Activated CD4-positive, alpha-beta T cell treated with anti-CD3 and anti-CD28 coated beads, Interleukin-2, amount 10 ng/mL, durations not matched to agents 24 days and 14 days (primary cell): ENCODE measurements around the gene CCDC7. TPM values are rescaled to one million over a fixed set of nuclear protein-coding genes. Genes with fewer than 3 reads are reported as not detected.
"Not testable (repeated sequence)": the region's sequence is repeated elsewhere in the genome, so short reads cannot be mapped to it uniquely, and the experiment has no call there.

Experiments used
- DNase-seq: peaks from one replicate; pipeline ENCODE4 v3.0.0; 2022
- H3K27ac Mint-ChIP-seq: one replicate; pipeline ENCODE4 v1.8.0; 2022; ENCODE audit warnings: mild to moderate bottlenecking, mixed read lengths
- H3K27me3 Mint-ChIP-seq: one replicate; pipeline ENCODE4 v1.8.0; 2022; ENCODE audit warnings: mixed read lengths
- H3K36me3 Mint-ChIP-seq: one replicate; pipeline ENCODE4 v1.8.0; 2022; ENCODE audit warnings: low read depth, mild to moderate bottlenecking, mixed read lengths
- H3K4me1 Mint-ChIP-seq: one replicate; pipeline ENCODE4 v1.8.0; 2021; ENCODE audit warnings: mixed read lengths
- H3K4me3 Mint-ChIP-seq: one replicate; pipeline ENCODE4 v1.8.0; 2022; ENCODE audit warnings: mild to moderate bottlenecking, moderate library complexity, mixed read lengths
- H3K9me3 Mint-ChIP-seq: one replicate; pipeline ENCODE4 v1.8.0; 2021; ENCODE audit warnings: mixed read lengths
- intact Hi-C: fragments of 100-400 bp; cut with micrococcal nuclease; formaldehyde crosslinking; loops from one replicate; pipeline ENCODE4 v1.15.1; 2023
- total RNA-seq: library from RNA; stranded (reverse); gene quantifications from 2 replicates; pipeline ENCODE4 v1.2.3, GENCODE V29; 2022

Gene CCDC7
- total RNA-seq, 1 donor from 2014 or later, result 13.6 TPM

DNA sequence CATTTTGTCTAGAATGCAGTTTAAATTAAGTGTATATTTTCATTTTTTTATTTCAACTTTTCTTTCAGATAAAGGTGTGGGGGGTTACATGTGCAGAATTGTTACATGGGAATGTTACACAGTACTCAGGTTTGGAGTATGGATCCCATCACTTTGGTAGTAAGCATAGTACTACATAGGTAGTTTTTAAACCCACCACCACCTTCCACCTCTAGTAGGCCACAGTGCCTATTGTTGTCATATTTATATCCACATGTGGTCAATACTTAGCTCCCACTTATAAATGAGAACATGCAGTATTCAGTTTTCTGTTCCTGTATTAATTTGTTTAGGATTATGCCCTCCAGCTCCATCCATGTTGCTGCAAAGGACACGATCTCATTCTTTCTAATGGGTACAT lies 200.6 kb downstream of the CCDC7 start:
- Mint-ChIP-seq H3K27ac (no peak overlapping the region), H3K27me3 (no peaks in the 10 kb centered on the region), H3K36me3 (no peaks in the 10 kb centered on the region), H3K4me3 (no peak overlapping the region), H3K4me1 (no peaks in the 10 kb centered on the region), H3K9me3 (peaks cover 5% of the 10 kb centered on the region)
- DNase-seq, result no peak
- intact Hi-C loops, result no loop called here

DNA sequence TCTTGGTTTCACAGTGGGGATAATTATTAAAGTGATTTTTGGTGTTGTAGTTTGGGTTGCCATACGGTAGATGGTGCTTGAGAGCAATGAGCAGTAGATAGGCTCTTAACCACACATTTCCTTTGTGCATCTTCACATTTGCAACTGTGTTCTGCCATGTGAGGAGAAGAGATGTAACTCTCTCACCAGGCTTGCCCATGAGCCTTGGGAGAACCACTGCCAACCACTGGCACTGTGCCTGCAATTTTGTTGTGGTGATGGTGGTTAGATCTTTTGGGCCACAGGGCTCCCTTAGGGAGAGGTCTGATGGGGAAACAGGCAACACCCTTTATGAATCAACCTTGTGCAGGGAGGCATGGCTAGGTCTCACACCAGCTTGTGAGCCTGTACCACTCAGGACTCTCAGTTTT lies 204.3 kb downstream of the CCDC7 start:
- no peak overlapping the region for H3K4me3 Mint-ChIP-seq
- peaks cover 16% of the 10 kb centered on the region for H3K9me3 Mint-ChIP-seq

DNA sequence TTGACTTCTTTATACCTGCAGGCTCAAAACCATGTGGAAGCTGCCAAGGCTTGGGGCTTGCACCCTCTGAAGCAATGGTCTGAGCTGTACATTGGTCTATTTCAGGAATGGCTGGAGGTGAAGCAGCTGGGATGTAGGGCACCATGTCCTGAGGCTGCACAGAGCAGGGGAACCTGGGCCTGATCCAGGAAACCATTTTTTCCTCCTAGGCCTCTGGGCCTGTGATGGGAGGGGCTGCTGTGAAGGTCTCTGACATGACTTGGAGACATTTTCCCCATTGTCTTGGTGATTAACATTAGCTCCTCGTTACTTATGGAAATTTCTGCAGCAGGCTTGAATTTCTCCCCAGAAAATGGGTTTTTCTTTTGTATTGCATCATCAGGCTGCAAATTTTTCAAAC lies 211.5 kb downstream of the CCDC7 start:
- H3K4me1 Mint-ChIP-seq, H3K27ac Mint-ChIP-seq, H3K4me3 Mint-ChIP-seq, H3K27me3 Mint-ChIP-seq, intact Hi-C loops, H3K36me3 Mint-ChIP-seq, DNase-seq: not testable (repeated sequence)
- H3K9me3 Mint-ChIP-seq, result peaks cover 29% of the 10 kb centered on the region

More for the DNA sequence above, 204.3 kb downstream of the CCDC7 start:
- Mint-ChIP-seq H3K4me1 (no peaks in the 10 kb centered on the region), H3K27ac (no peak overlapping the region), H3K36me3 (no peaks in the 10 kb centered on the region), H3K27me3 (no peaks in the 10 kb centered on the region)
- intact Hi-C loops, result no loop called here
- DNase-seq, result no peak

DNA sequence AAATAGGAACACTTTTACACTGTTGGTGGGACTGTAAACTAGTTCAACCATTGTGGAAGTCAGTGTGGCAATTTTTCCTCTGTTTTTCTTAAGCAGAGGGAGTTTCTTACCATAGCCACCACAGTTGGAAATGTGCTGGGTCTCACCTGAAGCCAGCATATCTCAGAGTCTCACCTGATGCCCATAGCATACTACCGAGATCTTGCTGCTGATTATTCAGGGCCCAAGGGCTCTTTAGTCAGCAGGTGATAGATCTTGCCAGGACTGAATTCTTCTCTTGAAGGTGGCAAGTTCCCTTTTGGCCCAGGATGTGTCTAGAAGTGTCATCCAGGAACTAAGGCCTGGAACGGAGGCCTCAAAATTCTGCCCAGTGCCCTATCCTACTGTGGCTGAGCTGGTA lies 215.4 kb downstream of the CCDC7 start:
- H3K36me3 Mint-ChIP-seq, result peaks cover 4% of the 10 kb centered on the region
- H3K27ac Mint-ChIP-seq, result no peak overlapping the region
- H3K27me3 Mint-ChIP-seq, result no peaks in the 10 kb centered on the region
- intact Hi-C loops, result no loop called here
- no peaks in the 10 kb centered on the region for H3K4me1 Mint-ChIP-seq
- DNase-seq, result no peak
- H3K9me3 Mint-ChIP-seq, result peaks cover 12% of the 10 kb centered on the region
- no peak overlapping the region for H3K4me3 Mint-ChIP-seq

DNA sequence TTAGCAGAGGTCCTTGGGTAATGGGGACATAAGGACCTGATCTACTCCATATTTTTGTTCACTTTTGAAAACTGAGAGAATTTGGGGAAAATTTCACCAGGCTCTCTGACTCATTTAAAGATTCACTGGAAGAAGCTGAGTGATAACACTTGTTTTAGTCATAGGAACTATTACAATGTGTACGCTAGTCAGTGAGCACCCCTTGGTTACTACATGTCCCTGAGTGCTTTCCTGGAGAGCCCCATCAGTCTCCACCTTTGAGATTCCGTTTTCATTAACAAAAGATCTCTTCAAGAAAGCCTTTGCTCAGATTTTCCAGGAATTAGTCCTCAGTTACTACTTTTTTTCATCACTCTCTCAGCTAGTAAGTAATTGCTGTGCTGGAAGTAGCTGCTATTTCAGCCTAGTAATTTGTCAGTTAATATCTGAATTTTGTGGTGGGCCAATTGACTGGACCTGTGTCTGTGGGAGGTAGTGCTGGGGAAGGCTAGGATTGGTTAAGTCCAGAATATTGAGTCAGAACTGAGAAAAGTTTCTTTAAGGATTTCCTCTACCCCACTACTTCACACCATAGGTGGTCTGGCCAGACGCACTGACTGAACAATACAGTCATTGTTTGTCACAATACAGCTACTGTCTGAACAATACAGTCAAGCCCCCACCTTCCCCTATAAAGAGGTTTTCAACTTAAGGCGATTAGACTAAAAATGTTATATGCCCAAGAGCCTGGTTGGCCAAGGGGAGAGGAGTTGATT lies 235.0 kb downstream of the CCDC7 start:
- Mint-ChIP-seq H3K27me3 (no peaks in the 10 kb centered on the region), H3K27ac (no peak overlapping the region), H3K36me3 (peaks cover 1% of the 10 kb centered on the region), H3K9me3 (peaks cover 18% of the 10 kb centered on the region), H3K4me1 (no peaks in the 10 kb centered on the region), H3K4me3 (no peak overlapping the region)
- intact Hi-C loops, result loop anchor here (5.0 kb wide), 1 partner anchor 49 kb away; no protein-coding TSS in a partner anchor
- DNase-seq, result no peak

DNA sequence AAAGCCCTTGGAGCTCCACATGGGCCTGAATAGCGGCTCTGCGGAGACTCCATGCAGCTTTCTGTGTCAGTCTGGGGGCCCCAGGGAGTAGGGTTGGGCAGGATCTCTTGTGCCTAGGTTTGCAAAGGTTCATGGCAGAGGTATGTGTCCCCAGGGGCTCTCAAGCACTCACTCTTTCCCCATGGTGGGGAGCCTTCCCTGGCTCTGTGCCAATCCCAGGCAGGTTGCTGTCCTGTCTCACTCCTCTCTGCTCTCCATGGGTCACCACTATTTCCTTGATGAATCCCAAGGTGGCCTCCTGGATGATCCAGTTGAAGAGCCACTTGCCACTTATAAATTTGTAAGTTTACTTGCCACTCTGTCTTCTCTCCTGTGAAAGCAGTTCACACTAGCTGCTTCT lies 238.4 kb downstream of the CCDC7 start:
- DNase-seq, result no peak
- no peaks in the 10 kb centered on the region for H3K36me3 Mint-ChIP-seq
- no peaks in the 10 kb centered on the region for H3K27me3 Mint-ChIP-seq
- intact Hi-C loops, result loop anchor here (5.0 kb wide), 1 partner anchor 52 kb away; no protein-coding TSS in a partner anchor
- peaks cover 13% of the 10 kb centered on the region for H3K9me3 Mint-ChIP-seq
- no peak overlapping the region for H3K27ac Mint-ChIP-seq
- H3K4me3 Mint-ChIP-seq, result no peak overlapping the region
- H3K4me1 Mint-ChIP-seq, result no peaks in the 10 kb centered on the region

DNA sequence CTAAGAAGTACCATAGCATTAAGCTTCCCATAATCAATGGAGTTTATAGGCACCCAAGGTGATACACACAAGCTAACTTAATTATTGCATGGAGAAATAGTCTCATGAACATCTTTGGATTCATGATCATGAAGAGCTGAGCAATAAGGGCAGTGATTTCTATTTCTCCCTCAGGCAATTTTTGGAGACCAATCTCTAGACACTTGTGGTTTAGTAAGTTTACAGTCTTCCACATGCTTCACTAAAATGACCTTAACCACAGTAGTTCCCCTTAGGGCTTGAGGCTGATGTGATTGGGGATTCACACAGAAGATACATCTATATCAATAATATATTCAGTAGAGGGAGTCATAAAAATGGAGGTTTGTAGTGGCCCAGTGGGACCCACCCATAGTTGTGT lies 241.2 kb downstream of the CCDC7 start:
- Mint-ChIP-seq H3K4me3 (no peak overlapping the region), H3K27ac (no peak overlapping the region), H3K9me3 (peaks cover 8% of the 10 kb centered on the region), H3K36me3 (no peaks in the 10 kb centered on the region), H3K27me3 (no peaks in the 10 kb centered on the region), H3K4me1 (no peaks in the 10 kb centered on the region)
- DNase-seq, result no peak
- intact Hi-C loops, result no loop called here

DNA sequence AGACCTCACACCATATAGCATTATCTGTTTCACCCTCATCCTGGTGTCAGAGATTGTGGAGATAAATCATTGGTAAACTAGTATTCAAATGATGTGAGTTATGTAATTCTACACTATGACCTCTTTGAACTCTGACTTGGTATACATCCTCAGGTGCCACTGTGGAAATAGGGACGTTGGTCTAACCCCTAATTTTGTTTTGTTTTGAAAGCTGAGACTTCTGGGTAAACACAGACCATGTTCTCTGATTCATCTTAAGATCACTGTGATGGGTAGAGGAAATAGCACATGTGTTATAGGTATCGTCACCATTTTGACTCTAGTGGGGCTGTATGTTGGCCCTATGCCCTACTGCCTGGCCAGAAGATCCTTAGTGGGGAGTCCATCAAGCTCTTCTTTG lies 241.6 kb downstream of the CCDC7 start:
- Mint-ChIP-seq H3K27ac (no peak overlapping the region), H3K27me3 (no peaks in the 10 kb centered on the region)

DNA sequence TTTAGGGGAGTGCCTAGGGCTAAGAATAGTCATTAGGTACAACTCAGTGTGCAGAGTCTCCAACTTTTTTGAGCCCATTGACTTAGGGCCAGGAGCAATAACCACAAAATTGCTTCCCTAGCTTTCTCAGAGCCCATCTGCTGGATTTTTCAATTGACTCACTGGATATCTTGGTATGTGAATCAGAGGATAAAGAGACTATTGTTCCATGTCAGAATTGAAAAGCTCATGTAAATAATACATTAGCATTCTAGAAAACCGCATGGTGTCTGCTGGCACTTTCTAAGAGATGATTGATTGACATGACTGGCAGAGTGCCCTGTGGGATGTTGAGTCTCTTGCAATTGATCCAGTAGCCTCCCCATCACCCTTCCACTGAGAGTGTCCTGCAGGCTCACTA lies 246.2 kb downstream of the CCDC7 start:
- Mint-ChIP-seq H3K36me3 (no peaks in the 10 kb centered on the region), H3K4me1 (no peaks in the 10 kb centered on the region), H3K9me3 (peaks cover 6% of the 10 kb centered on the region), H3K27me3 (no peaks in the 10 kb centered on the region), H3K27ac (no peak overlapping the region), H3K4me3 (no peak overlapping the region)
- intact Hi-C loops, result no loop called here
- no peak for DNase-seq

More for the DNA sequence above, 241.6 kb downstream of the CCDC7 start:
- Mint-ChIP-seq H3K36me3 (no peaks in the 10 kb centered on the region), H3K4me3 (no peak overlapping the region), H3K9me3 (peaks cover 8% of the 10 kb centered on the region), H3K4me1 (no peaks in the 10 kb centered on the region)
- DNase-seq, result no peak
- intact Hi-C loops, result no loop called here

DNA sequence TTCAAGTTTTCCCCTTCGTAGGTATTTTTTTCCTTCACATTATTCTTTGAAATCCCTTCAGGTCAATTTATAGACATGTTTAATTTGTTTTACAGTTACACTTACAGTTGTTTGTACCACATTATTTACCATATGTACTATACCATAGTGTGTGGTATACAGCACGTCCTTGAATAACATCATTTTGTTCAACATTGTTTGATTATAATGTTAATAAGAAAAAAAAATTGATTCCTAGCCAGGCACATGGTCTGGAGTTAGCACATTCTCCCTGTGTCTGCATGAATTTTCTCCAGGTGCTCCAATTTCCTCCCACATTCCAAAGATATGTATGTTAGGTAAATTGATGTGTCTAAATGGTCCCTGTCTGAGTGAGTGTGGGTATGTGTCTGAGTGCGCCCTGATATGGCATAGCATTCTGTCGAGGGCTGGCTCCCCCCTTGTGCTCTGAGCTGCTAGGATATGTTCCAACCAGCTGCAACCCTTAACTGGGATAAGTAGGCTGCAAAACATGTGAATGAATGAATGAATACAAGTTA lies 247.6 kb downstream of the CCDC7 start:
- intact Hi-C loops, result no loop called here
- Mint-ChIP-seq H3K36me3 (no peaks in the 10 kb centered on the region), H3K4me3 (no peak overlapping the region), H3K9me3 (peaks cover 9% of the 10 kb centered on the region), H3K27ac (no peak overlapping the region), H3K27me3 (no peaks in the 10 kb centered on the region), H3K4me1 (no peaks in the 10 kb centered on the region)
- no peak for DNase-seq

DNA sequence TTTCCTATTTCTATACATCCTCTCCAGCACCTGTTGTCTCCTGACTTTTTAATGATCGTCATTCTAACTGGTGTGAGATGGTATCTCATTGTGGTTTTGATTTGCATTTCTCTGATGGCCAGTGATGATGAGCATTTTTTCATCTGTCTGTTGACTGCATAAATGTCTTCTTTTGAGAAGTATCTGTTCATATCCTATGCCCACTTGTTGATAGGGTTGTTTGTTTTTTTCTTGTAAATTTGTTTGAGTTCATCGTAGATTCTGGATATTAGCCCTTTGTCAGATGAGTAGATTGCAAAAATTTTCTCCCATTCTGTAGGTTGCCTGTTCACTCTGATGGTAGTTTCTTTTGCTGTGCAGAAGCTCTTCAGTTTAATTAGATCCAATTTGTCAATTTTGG lies 253.7 kb downstream of the CCDC7 start:
- H3K4me3 Mint-ChIP-seq, H3K36me3 Mint-ChIP-seq, intact Hi-C loops, H3K27ac Mint-ChIP-seq, DNase-seq, H3K4me1 Mint-ChIP-seq, H3K27me3 Mint-ChIP-seq: not testable (repeated sequence)
- H3K9me3 Mint-ChIP-seq, result peaks cover 29% of the 10 kb centered on the region

DNA sequence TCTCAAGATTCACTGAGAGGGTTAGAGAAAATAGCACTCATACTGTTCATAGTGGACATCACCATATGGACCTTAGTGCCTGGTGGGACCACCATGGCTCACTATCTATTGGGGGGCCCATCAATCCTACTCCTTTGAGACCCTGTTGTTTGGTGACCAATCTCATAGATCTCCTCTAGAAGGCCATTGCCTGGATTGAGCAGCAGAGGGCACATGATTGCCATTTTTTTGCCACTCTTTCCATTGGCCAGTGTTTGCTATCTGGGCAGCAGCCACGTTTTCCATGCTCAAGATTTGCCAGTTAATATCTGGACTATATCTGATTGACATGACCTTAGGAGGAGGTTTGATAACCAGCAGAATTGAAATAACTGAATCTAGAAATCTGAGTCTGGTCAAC lies 267.6 kb downstream of the CCDC7 start:
- no peak for DNase-seq
- Mint-ChIP-seq H3K27me3 (no peaks in the 10 kb centered on the region), H3K27ac (no peak overlapping the region), H3K4me3 (no peak overlapping the region), H3K9me3 (peaks cover 25% of the 10 kb centered on the region), H3K36me3 (no peaks in the 10 kb centered on the region), H3K4me1 (no peaks in the 10 kb centered on the region)
- intact Hi-C loops, result no loop called here

DNA sequence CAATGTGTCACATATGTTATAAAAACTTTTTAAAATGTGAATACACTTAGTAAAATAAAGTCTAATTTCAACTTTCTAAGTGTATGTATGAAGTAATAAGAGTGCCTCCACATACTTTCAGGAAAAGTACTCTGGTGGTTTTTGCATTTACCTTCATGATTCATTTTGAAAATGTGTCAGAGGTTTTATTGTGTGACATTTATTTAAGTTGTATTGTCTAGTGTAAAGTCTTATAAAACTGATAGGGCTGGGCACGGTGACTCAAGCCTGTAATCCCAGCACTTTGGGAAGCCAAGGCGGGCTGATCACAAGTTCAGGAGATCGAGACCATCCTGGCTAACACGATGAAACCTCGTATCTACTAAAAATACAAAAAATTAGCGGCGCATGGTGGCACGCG lies 285.6 kb downstream of the CCDC7 start:
- intact Hi-C loops, result no loop called here
- no peaks in the 10 kb centered on the region for H3K9me3 Mint-ChIP-seq
- no peak overlapping the region for H3K4me3 Mint-ChIP-seq
- no peaks in the 10 kb centered on the region for H3K27me3 Mint-ChIP-seq
- no peak for DNase-seq
- H3K27ac Mint-ChIP-seq, result no peak overlapping the region
- H3K4me1 Mint-ChIP-seq, result no peaks in the 10 kb centered on the region
- no peaks in the 10 kb centered on the region for H3K36me3 Mint-ChIP-seq

DNA sequence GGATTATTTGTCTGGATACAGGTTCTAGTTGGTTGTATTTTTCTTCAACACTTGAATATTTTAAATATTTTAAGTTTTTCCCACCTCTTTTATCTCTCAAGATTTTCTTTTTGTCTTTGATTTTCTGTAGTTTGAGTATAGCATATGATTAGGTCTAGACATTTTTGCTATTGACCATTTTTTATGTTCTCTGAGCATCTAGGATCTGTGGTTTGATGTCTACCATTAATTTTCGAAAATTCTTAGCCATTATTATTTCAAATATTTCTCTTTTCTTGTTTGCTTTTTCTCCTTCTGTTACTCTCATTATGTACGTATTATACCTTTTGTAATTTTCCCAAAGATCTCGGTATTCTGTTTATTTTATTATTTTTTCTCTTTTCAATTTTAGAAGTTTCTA lies 293.0 kb downstream of the CCDC7 start:
- peaks cover 4% of the 10 kb centered on the region for H3K9me3 Mint-ChIP-seq
- H3K36me3 Mint-ChIP-seq, result no peaks in the 10 kb centered on the region
- H3K27ac Mint-ChIP-seq, result no peak overlapping the region
- no peaks in the 10 kb centered on the region for H3K27me3 Mint-ChIP-seq
- intact Hi-C loops, result no loop called here
- no peaks in the 10 kb centered on the region for H3K4me1 Mint-ChIP-seq
- no peak overlapping the region for H3K4me3 Mint-ChIP-seq
- no peak for DNase-seq

DNA sequence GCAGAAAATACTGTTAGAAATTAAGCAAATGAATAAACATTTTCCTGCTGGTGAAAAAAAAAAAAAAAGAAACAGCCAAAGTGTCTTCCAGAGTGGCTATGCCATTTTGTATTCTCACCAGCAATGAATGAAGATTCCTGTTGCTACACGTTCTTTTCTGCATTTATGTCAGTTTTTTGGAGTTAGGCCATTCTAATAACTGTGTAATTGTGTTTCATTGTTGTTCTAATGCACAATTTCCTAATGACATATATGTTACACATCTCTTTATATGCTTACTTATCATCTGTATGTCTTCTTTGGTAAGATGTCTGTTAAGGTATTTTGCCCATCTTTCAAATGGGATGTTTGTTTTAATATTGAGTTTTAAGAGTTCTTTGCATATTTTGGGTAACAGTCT lies 298.4 kb downstream of the CCDC7 start:
- DNase-seq, result no peak
- H3K4me3 Mint-ChIP-seq, result no peak overlapping the region
- no peaks in the 10 kb centered on the region for H3K4me1 Mint-ChIP-seq
- H3K36me3 Mint-ChIP-seq, result peaks cover 2% of the 10 kb centered on the region
- intact Hi-C loops, result no loop called here
- no peak overlapping the region for H3K27ac Mint-ChIP-seq
- no peaks in the 10 kb centered on the region for H3K27me3 Mint-ChIP-seq
- H3K9me3 Mint-ChIP-seq, result peaks cover 12% of the 10 kb centered on the region
